ENCODE data around the gene HEBP2. TPM values are rescaled to one million over a fixed set of nuclear protein-coding genes. Genes with fewer than 3 reads are reported as not detected.

The HEBP2 gene
- total and polyA plus RNA-seq, 10 donors: 5.7 to 37.0 (median 21.0) TPM

DNA sequence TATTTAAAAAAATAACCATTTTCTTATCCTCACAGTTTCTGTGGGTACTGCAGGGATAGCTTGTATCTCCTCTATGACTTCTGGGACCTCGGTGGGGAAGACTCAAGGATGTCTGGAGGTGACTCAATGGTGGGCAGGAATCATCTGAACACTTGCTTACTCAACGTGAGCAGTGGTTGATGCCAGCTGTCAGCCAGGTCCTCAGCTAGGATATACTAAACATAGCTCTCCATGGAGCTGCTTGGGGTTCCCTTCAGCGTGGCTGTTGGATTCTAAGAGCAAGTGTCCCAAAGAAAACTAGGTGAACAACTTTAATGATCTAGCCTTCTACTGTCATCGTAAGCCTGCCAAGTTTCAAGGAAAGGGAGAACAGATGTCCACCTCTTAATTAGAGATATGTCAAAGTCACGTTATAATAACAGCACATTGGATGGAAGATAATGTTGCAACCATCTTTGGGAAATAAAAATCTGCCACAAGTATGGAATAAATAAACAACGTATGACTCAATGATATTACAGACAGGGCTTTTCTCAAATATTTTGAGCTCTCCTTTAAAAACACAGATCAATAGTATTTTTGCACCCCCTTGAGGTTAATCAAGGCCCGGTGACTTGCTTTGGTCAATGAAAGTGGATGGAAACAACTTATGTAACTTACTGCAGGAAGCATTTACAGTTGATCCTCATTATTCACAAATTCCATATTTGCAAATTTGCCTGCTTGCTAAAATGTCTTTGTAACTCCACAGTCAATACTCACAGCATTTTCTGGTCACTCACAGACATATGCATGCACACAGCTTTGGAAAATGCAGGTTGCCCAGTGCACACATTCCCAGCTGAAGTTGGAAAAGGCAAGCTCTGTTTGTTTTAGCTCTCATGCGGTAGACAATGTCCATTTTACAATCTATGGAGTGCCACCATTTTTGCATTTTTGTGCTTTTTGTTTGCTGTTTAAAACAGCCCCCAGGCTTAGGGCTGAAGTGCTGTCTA lies 6.6 kb upstream of the HEBP2 start:
- Histone ChIP-seq H3K4me3 (no peak overlapping the region), H3K9me3 (no peaks in the 10 kb centered on the region), H3K36me3 (no peaks in the 10 kb centered on the region), H3K27me3 (replicated peaks in 1 of 7) (no peaks in the 10 kb centered on the region), H3K4me1 (peaks cover 0 to 8% (median 0%) of the 10 kb centered on the region in 6 donors), H3K27ac (no peak overlapping the region)
- WGBS, 5 donors: 84 to 93% (median 87%) methylated on average over 8 of the region's 8 CpGs
- intact Hi-C loops (cut with DNase I; ENCODE audit: low total_unique reads): no loop called here
- DNase-seq: no peak
- TF ChIP-seq POLR2AphosphoS5 (IDR thresholded peaks at IDR 0.05): no peak
- TF ChIP-seq POLR2A (IDR thresholded peaks at IDR 0.05): no peak
- TF ChIP-seq, protein P1, sequence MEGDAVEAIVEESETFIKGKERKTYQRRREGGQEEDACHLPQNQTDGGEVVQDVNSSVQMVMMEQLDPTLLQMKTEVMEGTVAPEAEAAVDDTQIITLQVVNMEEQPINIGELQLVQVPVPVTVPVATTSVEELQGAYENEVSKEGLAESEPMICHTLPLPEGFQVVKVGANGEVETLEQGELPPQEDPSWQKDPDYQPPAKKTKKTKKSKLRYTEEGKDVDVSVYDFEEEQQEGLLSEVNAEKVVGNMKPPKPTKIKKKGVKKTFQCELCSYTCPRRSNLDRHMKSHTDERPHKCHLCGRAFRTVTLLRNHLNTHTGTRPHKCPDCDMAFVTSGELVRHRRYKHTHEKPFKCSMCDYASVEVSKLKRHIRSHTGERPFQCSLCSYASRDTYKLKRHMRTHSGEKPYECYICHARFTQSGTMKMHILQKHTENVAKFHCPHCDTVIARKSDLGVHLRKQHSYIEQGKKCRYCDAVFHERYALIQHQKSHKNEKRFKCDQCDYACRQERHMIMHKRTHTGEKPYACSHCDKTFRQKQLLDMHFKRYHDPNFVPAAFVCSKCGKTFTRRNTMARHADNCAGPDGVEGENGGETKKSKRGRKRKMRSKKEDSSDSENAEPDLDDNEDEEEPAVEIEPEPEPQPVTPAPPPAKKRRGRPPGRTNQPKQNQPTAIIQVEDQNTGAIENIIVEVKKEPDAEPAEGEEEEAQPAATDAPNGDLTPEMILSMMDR (IDR thresholded peaks at IDR 0.05 in 8 of 11, conservative IDR thresholded peaks at IDR 0.05 in 3 of 11): no peak

DNA sequence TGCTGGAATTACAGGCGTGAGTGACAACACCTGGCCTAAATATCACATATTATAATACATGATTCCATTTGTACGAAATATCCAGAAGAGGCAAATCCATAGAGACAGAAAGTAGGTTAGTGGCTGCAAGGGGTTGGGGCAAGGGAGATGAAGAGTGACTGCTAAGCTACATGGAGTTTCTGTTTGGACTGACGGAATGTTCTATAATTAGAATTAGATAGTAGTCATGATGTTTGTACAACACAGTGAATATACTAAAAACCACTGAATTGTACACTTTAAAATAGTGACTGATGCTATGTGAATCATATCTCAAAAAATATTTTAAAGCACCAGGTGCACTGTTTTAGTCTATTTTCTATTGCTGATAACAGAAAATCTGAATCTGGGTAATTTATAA lies 3.7 kb upstream of the HEBP2 start:
- 85 to 94% (median 90%) methylated on average over 3 of the region's 3 CpGs for WGBS, 5 donors
- peaks cover 0 to 20% (median 12%) of the 10 kb centered on the region in 6 donors for H3K4me1 ChIP-seq
- H3K4me3 ChIP-seq: no peak overlapping the region
- TF ChIP-seq POLR2A (IDR thresholded peaks at IDR 0.05): no peak
- TF ChIP-seq, protein P1 (IDR thresholded peaks at IDR 0.05 in 8 of 11, conservative IDR thresholded peaks at IDR 0.05 in 3 of 11): no peak
- no peak for TF ChIP-seq POLR2AphosphoS5 (IDR thresholded peaks at IDR 0.05)
- intact Hi-C loops (cut with DNase I; ENCODE audit: low total_unique reads): no loop called here
- peaks cover 0 to under 1% (median 0%) of the 10 kb centered on the region in 6 donors for H3K36me3 ChIP-seq
- no peaks in the 10 kb centered on the region for H3K27me3 ChIP-seq (replicated peaks in 1 of 7)
- no peak for DNase-seq
- no peaks in the 10 kb centered on the region for H3K9me3 ChIP-seq
- no peak overlapping the region for H3K27ac ChIP-seq

DNA sequence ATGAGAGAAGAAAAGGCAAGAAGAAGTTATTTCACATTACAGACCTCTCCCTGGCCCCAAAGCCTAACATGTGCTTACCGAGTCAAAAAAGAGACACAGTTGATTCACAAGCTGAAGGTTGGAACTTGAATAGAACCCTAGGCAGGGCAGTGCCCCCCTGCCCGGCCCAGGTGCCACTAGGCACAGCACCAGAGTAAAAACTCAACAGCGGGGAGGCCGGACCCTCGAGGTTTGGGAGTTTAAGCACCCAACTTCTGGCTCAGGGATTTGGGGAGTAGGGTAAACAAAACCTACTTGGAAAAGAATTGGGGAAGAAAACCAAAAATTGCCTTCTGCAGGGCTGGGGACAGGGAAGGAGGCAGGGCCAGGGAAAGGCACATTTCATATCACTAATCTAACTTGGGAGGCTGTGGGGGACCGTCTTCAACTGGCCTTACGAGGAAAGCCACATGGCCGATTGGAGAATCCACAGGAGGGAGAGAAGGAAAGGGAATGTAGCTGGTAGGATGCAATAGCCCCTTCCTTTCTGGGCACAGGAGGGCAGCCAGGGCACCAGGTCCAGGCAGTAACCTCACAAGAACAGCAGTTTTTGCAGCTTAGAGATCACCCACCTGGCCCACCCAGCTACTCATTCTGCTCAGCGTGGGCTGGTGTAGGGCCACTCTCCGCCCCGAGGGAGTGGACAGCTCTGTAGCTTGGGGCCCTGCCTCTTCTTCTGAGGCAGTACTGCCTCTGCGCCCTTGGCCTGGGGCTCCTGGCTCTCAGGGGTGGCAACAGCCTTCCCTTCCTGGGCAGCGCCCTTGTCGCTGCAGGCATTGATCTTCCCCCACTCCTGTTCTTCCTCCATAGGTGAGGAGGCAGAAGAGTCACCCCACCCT lies 1.8 kb upstream of the HEBP2 start:
- peak; percentile 81 for DNase-seq
- intact Hi-C loops (cut with DNase I; ENCODE audit: low total_unique reads): no loop called here

More for the DNA sequence above, 1.8 kb upstream of the HEBP2 start:
- no peaks in the 10 kb centered on the region for H3K9me3 ChIP-seq
- WGBS, 5 donors: 91 to 94% (median 93%) methylated on average over 14 of the region's 14 CpGs
- peaks cover 0 to 19% (median 11%) of the 10 kb centered on the region in 6 donors for H3K36me3 ChIP-seq
- no peaks in the 10 kb centered on the region for H3K27me3 ChIP-seq (replicated peaks in 1 of 7)
- TF ChIP-seq POLR2A (IDR thresholded peaks at IDR 0.05) (no peak), POLR2AphosphoS5 (IDR thresholded peaks at IDR 0.05) (no peak)
- TF ChIP-seq, protein P1 (IDR thresholded peaks at IDR 0.05 in 8 of 11, conservative IDR thresholded peaks at IDR 0.05 in 3 of 11): no peak
- H3K4me1 ChIP-seq: peaks cover 0 to 37% (median 19%) of the 10 kb centered on the region in 6 donors
- H3K27ac ChIP-seq: no peak overlapping the region
- H3K4me3 ChIP-seq: no peak overlapping the region
